ENCODE measurements around the gene ANKRD44. TPM values are rescaled to one million over a fixed set of nuclear protein-coding genes. Genes with fewer than 3 reads are reported as not detected.
A peak's percentile ranks its signal among the peaks of the same experiment; 100 is the strongest.

ANKRD44 gene
- total and polyA plus RNA-seq, 8 donors = 23.2 to 52.6 (median 29.8) TPM

DNA sequence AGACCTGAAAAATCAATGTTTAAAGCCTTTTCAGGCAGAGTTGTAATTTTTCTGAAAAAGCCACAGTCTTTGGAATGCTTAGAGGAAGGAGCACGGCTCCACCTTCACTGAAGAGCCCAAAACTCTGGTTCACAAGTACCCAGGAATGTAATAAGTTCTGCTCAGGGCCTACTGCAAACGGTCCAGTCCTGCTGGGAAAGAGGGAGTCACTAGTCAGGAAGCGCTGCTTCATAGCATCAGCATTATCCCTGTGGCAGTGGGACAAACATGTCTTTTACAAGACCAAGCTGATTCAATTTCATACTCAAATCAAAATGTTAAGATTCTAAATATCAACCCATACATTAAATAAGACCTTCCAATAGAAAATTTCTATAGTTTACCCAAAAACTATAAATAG is 231.2 kb downstream of the ANKRD44 start:
- DNase-seq (no peak), ATAC-seq (peak; percentile 71)
- Histone ChIP-seq H3K27ac (peak overlapping the region in 1 of 2 donors; percentile 55), H3K27me3 (no peaks in the 10 kb centered on the region), H3K9me3 (no peaks in the 10 kb centered on the region), H3K36me3 (peaks cover 0 to 69% of the 10 kb centered on the region in 2 donors), H3K4me1 (peaks cover 0 to 9% of the 10 kb centered on the region in 2 donors), H3K4me3 (no peak overlapping the region)
- TF ChIP-seq, protein P1, sequence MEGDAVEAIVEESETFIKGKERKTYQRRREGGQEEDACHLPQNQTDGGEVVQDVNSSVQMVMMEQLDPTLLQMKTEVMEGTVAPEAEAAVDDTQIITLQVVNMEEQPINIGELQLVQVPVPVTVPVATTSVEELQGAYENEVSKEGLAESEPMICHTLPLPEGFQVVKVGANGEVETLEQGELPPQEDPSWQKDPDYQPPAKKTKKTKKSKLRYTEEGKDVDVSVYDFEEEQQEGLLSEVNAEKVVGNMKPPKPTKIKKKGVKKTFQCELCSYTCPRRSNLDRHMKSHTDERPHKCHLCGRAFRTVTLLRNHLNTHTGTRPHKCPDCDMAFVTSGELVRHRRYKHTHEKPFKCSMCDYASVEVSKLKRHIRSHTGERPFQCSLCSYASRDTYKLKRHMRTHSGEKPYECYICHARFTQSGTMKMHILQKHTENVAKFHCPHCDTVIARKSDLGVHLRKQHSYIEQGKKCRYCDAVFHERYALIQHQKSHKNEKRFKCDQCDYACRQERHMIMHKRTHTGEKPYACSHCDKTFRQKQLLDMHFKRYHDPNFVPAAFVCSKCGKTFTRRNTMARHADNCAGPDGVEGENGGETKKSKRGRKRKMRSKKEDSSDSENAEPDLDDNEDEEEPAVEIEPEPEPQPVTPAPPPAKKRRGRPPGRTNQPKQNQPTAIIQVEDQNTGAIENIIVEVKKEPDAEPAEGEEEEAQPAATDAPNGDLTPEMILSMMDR (IDR thresholded peaks at IDR 0.05) = no peak
- intact Hi-C loops (cut with DNase I) = no loop called here

DNA sequence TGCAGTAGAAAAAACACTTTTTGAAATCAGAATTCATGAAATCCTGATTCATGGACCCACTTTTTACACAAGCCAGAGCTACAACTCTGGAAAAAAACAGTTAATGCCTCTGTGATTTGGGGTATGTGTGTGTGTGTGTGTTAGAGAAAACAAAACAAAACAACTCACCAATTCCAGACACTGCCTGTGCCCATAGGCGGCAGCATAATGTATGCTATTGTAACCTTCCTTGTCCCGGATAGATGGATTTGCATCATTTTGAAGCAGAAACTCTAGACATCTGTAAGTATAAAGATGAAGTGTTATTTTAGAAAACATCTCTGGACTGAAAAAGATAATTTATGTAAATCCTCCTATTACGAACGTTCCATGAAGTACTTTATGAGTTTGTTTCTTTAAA is 232.0 kb downstream of the ANKRD44 start:
- no peak overlapping the region for H3K4me3 ChIP-seq
- ATAC-seq (no peak), DNase-seq (no peak)
- no peaks in the 10 kb centered on the region for H3K9me3 ChIP-seq
- peaks cover 0 to 9% of the 10 kb centered on the region in 2 donors for H3K4me1 ChIP-seq
- H3K27me3 ChIP-seq = no peaks in the 10 kb centered on the region
- TF ChIP-seq, protein P1 (IDR thresholded peaks at IDR 0.05) = no peak
- intact Hi-C loops (cut with DNase I) = no loop called here
- H3K36me3 ChIP-seq = peaks cover 0 to 64% of the 10 kb centered on the region in 2 donors
- no peak overlapping the region for H3K27ac ChIP-seq

DNA sequence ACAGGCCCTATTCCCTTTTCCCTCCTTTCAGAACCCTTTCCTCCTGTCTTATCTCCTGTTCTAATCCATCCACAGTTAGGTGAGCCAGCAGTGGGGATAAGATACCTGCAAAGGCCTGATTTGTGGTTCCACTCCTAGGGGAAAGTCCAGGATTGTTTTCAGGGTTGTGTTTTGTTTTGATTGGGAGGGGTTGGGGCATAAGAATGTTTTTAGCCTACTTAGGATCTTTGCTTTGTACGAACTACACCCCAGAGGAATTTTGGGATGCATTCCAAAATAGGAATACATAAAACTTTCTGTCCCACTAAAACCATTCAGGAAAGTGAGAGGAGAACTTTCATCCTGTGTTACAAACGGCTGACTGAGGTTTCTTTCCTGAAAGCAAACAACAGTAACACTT is 233.2 kb downstream of the ANKRD44 start:
- peaks cover 0 to 7% of the 10 kb centered on the region in 2 donors for H3K4me1 ChIP-seq
- peak overlapping the region in 1 of 2 donors; percentile 15 for H3K27ac ChIP-seq
- ATAC-seq (no peak), DNase-seq (no peak)
- H3K27me3 ChIP-seq = no peaks in the 10 kb centered on the region
- H3K9me3 ChIP-seq = no peaks in the 10 kb centered on the region
- TF ChIP-seq, protein P1 (IDR thresholded peaks at IDR 0.05) = no peak
- no peak overlapping the region for H3K4me3 ChIP-seq
- H3K36me3 ChIP-seq = peaks cover 0 to 52% of the 10 kb centered on the region in 2 donors
- intact Hi-C loops (cut with DNase I) = no loop called here

DNA sequence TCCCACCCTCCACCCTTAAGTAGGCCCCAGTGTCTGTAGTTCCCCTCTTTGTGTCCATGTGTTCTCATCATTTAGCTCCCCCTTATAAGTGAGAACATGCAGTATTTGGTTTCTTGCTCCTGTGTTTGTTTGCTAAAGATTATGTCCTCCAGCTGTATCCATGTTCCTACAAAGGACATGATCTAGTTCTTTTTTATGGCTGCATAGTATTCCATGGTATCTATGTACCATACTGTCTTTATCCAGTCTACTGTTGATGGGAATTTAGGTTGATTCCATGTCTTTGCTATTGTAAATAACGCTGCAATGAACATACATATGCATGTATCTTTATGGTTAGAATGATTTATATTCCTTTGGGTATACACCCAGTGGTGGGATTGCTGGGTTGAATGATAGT is 233.9 kb downstream of the ANKRD44 start:
- H3K36me3 ChIP-seq = peaks cover 0 to 46% of the 10 kb centered on the region in 2 donors
- ATAC-seq (no peak), DNase-seq (no peak)
- no peaks in the 10 kb centered on the region for H3K9me3 ChIP-seq
- TF ChIP-seq, protein P1 (IDR thresholded peaks at IDR 0.05) = no peak
- H3K27me3 ChIP-seq = no peaks in the 10 kb centered on the region
- H3K27ac ChIP-seq = no peak overlapping the region
- no peak overlapping the region for H3K4me3 ChIP-seq
- H3K4me1 ChIP-seq = peaks cover 0 to 6% of the 10 kb centered on the region in 2 donors
- intact Hi-C loops (cut with DNase I) = no loop called here

DNA sequence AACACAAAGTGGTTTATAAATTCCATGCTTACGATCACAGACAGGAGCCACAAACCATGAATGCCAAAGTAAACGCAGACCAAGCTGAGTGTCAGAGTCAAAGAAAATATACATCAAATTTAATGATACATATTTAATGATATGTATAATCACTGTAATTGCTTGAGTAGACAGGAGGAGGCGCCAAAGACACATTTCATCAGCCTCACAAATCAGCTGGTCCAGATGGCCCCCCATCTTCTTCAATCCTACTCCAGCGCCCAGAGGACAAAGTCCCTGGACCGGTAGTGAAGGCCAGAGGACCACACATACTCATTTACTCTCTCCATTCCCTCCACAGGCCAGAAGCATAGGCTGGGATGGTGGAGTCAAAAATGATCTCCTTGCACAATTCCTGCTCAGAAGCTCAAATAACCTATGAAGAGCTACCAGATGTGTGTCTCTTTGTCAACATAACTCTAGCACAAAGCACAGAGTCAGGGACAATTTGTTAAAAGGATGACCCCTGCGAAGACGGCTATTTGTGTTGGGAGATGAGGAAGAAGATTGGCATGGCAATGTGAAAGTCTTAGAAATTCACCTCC is 234.7 kb downstream of the ANKRD44 start:
- intact Hi-C loops (cut with DNase I) = no loop called here
- DNase-seq = no peak
- no peak for ATAC-seq
- Histone ChIP-seq H3K36me3 (peaks cover 0 to 38% of the 10 kb centered on the region in 2 donors), H3K9me3 (no peaks in the 10 kb centered on the region), H3K27me3 (no peaks in the 10 kb centered on the region), H3K4me3 (no peak overlapping the region), H3K4me1 (peaks cover 0 to 6% of the 10 kb centered on the region in 2 donors), H3K27ac (no peak overlapping the region)
- TF ChIP-seq, protein P1 (IDR thresholded peaks at IDR 0.05) = peak in 1 of 2 donors; percentile 28

All from left lung (tissue), 10 donors.